ENCODE data around the gene LRRC74B. TPM values are rescaled to one million over a fixed set of nuclear protein-coding genes. Genes with fewer than 3 reads are reported as not detected.
"Not testable (repeated sequence)": the region's sequence is repeated elsewhere in the genome, so short reads cannot be mapped to it uniquely, and the experiment has no call there.

Gene LRRC74B
- total RNA-seq, 1 donor from 2014 or later = 0.20 TPM

GRCh38 chr22:21032037-21032867 lies 13.5 kb upstream of the LRRC74B start, which contains the start of gene SLC7A4:
Gene SLC7A4 (minus strand): TSS chr22:21032561. CDS start chr22:21031812, 749 bp downstream.
- peak; percentile 37 for ATAC-seq

DNA sequence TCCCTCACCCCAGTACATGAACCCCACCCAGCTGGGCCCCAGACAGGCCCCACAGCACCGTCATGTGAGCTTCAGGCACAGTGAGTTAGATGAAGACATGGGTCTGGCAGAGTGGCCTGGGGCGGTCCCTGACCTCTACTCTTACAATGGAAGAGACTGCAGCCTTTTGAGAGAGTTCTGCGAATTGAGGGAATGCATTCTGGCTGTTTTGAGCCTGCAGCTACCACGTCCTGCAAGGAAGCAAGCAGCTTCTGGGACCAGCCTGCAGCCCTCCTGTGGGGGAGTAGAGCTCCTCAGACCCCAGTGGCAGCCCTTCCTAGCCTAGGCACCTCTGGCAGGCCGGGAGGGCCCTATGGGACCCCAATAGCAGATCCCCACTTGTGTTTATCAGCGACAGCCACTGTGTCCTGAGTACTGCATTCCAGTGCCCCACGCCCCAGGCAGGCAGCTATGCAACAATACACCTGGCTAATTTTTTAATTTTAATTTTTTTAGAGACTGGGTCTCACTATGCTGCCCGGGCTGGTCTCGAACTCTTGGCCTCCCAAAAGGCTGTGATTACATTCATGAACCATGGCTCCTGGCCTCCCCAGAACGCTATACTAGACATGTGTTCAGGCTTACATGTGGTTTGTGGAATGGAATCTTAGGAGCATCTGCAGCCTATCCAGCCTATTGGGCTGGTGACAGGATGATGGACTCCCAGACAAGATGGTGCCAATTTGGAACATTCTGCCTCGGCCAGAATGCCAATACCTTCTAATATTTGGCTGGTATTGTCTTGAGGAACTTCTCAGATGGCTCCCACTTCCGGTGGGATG lies 12.7 kb upstream of the LRRC74B start:
- peak; percentile 2 for ATAC-seq

- no peak for ATAC-seq
These were observed 11.9 kb upstream of the LRRC74B start for GRCh38 chr22:21033895-21034294.

DNA sequence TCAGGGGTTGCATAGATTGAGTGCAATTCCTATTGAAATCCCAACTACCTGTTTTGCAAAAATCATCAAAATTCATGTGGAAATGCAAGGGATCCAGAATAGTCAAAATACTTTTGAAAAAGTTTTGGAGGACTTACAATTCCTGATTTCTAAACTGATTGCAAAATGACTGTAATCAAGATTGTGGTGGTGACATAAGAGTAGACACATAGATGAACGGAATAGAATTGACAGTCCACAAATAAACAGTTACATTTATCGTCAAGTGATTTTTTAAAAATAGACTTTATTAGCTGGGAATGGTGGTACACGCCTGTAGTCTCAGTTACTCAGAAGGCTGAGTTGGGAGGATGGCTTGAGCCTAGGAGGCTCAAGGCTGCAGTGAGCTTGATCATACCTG lies 10.8 kb upstream of the LRRC74B start:
- no peak for ATAC-seq

GRCh38 chr22:21038405-21038804 lies 7.3 kb upstream of the LRRC74B start:
- no peak for ATAC-seq

- not testable (repeated sequence) for ATAC-seq
These were observed 6.6 kb upstream of the LRRC74B start for GRCh38 chr22:21039158-21039557.

DNA sequence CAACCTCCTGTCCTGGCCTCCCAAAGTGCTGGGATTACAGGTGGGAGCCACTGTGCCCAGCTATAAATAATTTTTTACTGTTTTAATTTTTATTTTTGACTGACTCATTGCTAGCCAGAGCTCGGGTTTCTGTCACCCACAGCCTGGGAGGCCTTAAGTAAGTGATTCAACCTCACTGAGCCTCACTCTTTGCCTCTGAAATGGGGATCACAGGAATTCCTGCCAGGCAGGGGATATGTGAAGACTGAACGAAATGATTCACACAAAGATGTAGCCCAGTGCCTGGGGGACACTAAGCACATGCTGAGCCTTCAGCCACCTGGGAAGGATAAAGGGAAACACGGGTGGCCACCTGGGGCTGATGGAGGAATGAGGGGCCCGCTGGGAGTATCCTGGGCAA lies 3.8 kb upstream of the LRRC74B start:
- no peak for ATAC-seq

DNA sequence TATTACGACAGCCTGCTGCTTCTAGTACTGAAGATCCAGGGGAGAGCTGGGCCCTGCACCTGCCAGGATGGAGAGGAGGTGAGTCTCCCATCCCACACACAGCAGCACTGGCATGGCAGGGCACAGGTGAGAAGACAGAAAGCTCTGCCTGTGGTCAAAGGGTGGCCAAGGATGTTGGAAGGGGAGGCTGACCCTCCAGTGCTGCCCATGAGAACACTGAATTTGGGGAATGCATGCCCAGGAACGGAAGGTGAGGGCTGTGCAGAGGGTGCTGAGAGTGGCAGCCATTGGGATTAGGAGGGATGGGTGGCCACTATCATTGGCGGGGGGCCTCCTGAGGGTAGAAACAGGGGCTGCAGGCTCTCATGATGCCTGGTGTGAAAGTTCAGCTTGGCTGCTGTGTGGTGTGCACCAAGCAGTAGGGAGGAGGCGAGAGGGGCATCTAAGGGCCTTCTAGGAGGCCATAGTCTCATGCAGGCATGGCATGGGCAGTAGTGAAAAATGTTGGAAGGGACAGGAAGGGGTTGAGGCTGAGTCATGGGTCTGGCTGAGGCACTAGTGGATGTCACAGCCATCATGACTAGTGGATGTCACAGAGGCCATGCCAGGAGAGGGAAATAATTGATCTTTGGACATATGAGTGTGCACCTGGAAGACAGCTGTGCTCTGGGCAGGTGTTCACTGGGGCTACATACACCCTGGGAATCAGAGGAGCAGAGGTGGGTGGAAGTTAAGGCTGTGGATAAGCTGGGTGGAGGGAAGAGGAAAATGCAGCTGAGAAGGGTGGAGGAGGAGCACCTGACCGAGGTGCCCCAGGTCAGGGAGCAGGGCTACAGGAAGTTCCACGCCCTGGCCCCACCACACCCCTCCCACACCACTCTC lies 2.5 kb upstream of the LRRC74B start:
- ATAC-seq = peak; percentile 78

- no peak for ATAC-seq
These were observed 1.7 kb upstream of the LRRC74B start for GRCh38 chr22:21043860-21044535.

DNA sequence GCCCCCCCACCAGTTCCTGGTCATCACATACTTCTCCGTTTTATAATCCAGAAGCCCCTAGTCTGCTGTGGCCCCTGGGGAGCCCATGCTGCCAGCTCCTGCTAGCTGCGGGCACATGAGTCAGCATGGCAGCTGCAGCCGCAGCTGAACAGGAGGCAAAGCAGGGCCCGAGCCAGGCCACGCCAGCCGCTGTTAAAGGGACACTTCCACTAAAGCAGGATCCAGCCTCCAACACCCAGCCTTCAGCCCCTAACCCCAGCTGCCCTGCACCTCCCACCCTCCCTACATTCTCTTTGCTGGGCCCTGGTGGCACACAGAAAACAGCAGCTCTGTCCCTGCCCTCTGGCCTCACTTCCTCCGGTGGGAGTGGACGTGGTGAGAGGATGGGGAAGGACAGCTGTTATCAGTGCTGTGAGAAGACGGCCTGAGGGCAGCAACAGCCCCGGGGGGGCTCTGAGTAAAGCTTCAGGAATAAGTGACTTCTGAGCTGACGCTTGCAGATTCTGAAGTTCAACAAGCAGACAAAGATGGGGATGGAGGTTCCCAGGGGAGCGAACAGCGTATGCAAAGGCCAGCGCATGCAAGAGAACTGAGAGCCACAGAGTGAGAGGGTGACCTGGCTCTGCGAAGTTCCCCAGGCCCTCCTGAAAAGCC lies 688 bp upstream of the LRRC74B start:
- peak; percentile 48 for ATAC-seq

DNA sequence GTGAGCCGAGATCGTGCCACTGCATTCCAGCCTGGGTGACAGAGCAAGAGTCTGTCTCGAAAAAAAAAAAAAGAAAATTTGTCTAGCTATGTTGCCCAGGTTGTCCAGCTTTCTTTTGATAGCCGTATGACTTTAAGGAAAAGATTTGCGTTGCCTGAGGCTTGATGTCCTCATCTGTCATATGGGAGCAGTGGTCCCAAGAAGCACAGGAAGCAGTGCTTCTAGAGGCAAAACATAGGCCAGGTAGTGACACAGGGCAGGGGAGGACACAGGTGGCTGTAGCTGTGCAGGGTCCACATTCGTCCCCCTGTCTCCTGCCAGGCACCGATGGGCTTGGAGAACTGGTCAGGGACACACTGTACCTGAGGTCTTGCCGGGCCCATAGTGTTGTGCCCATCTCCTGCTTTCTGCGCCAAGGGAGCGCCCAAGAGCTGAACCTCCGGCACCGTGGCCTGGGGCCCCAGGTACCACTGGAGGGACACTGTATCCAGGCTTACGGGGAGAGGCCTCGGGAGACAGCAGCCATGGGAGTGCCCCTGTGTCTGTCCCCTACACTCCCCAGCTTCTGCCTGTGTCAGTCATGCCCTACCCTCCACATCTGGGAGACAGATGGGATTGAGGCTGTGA lies 1.4 kb downstream of the LRRC74B start:
- ATAC-seq = no peak

- no peak for ATAC-seq
These were observed 2.0 kb downstream of the LRRC74B start for GRCh38 chr22:21047730-21048129.

DNA sequence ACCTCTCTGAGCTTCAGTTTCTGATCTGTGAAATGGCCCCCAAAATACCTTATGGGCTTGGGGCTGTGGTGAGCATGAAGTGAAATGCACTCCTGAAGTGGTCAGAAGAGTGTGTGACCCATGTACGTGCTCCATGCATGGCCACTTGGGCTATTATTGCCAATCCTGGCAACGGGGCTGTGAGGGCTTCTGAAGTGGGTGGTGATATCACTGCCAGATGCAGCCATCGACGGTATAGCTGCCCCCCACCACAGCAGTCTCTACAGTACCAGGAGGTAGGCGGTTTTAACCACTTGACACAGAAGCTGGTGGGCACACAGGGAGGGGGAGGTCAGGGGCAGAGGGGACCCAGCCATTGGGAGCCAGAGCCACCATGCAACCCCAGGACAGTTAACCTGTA lies 2.7 kb downstream of the LRRC74B start:
- not testable (repeated sequence) for ATAC-seq

- not testable (repeated sequence) for ATAC-seq
These were observed 3.2 kb downstream of the LRRC74B start for GRCh38 chr22:21048965-21049364.

GRCh38 chr22:21051145-21051830 lies 5.5 kb downstream of the LRRC74B start:
- ATAC-seq = no peak

DNA sequence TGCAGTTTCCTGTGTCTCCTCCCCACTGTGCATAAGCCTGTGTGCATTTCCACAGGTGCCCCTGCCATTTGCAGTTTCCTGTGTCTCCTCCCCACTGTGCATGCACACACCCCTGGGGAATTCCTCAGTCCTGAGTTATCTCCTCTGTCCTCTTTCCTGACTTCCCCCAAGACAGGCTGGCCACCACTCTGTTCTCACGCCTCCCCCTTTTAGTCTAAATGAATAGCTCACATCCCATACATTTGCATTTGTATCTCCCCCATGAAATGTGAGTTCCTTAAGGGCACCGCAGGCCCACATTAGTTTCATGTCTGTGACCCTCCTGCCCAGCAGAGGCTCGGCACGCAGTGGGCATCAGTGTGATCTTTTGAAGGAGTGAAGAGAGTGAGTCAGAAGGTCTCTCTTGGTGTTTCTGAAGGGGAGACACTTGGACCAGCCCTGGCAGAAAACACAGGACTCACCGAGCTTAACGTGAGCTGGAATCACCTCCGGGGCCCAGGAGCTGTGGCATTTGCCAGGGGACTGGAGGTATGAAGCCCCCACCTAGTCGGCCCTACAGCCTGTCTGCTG lies 6.2 kb downstream of the LRRC74B start:
- ATAC-seq = no peak

DNA sequence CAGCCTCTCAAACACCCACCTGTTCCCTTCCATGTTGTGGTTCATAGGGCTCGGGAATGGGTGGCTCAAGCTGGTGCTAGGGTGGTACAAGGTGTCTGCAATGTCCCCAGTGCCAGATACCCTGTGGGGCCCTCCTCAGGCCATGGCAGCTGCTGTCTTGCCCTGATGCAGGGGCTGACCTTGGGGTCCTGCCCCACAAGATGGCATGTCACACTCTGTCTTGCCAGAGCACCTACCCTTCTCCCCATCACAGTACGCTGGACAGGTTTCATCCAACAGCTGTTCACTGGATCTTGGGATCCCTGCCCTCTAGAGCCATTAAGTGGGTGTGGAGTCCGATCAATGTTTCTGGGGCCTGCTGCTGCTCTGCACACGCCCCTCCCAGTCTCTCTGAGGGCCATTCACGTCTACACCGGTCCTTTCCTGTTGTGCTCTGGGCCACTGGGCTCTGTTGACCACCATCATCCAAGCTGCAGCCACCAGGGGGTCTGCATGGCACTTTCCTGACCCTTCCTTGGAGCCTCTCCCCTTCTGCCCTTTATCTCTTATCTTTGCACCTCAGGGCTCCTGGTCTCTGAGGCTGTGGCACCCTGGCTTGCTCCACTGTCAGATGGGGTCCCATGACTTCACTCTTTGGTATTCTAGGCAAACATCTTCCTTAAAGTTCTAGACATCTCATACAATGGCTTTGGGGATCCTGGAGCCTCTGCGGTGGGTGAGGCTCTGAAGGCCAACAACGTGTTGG lies 7.1 kb downstream of the LRRC74B start:
- no peak for ATAC-seq

GRCh38 chr22:21054046-21054713 lies 8.4 kb downstream of the LRRC74B start:
- ATAC-seq = no peak

Data from esophagus mucosa (tissue), 1 donor.